Activated T-helper 17 cell treated with anti-CD3 and anti-CD28 coated beads, Interleukin-2, amount 50 U/mL, for 72 hours (primary cell): ENCODE data around the gene CLSTN3. TPM values are rescaled to one million over a fixed set of nuclear protein-coding genes. Genes with fewer than 3 reads are reported as not detected.
"Not testable (repeated sequence)": the region's sequence is repeated elsewhere in the genome, so short reads cannot be mapped to it uniquely, and the experiment has no call there.

Experiments used
- ATAC-seq: fragments of 150-1000 bp; cut with Tn5 transposase; replicated peaks from 2 replicates; pipeline ENCODE4 v1.10.0; 2021; ENCODE audit warnings: mild to moderate bottlenecking, moderate library complexity
- H3K27ac Mint-ChIP-seq: one replicate; pipeline ENCODE4 v1.8.0; 2022; ENCODE audit warnings: mixed read lengths
- H3K27me3 Mint-ChIP-seq: one replicate; pipeline ENCODE4 v1.8.0; 2022; ENCODE audit warnings: mixed read lengths
- H3K36me3 Mint-ChIP-seq: one replicate; pipeline ENCODE4 v1.8.0; 2022; ENCODE audit warnings: low read depth, mild to moderate bottlenecking, mixed read lengths
- H3K4me1 Mint-ChIP-seq: one replicate; pipeline ENCODE4 v1.8.0; 2022; ENCODE audit warnings: mixed read lengths
- H3K4me3 Mint-ChIP-seq: one replicate; pipeline ENCODE4 v1.8.0; 2022; ENCODE audit warnings: mild to moderate bottlenecking, mixed read lengths
- H3K9me3 Mint-ChIP-seq: one replicate; pipeline ENCODE4 v1.8.0; 2022; ENCODE audit warnings: mixed read lengths
- total RNA-seq, 2 donors: library from RNA; stranded (reverse); gene quantifications; one replicate each; pipeline ENCODE4 v1.2.3, GENCODE V29; 2022

Gene CLSTN3
- total RNA-seq, 2 donors from 2014 or later: 51.8 to 61.9 TPM

DNA sequence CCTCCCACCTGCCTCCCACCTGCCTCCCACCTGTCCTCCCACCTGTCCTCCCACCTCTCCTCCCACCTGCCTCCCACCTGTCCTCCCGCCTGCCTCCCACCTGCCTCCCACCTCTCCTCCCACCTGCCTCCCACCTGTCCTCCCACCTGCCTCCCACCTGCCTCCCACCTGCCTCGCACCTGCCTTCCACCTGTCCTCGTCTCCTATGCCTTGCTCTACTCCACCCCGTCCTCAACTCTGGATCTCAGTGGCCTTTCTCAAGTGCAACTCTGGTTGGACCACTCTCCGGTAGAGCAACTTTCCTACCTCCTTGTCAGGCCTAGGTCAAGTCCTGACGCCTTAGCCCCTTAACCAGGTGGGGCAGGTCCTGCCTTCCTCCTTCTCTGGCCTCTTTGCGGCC, 30.0 kb downstream of the CLSTN3 start:
- H3K36me3 Mint-ChIP-seq: peaks cover 13% of the 10 kb centered on the region
- H3K27me3 Mint-ChIP-seq: peaks cover 5% of the 10 kb centered on the region
- peaks cover 8% of the 10 kb centered on the region for H3K4me1 Mint-ChIP-seq
- H3K27ac Mint-ChIP-seq: peak overlapping the region; percentile 25
- no peak for ATAC-seq
- no peak overlapping the region for H3K4me3 Mint-ChIP-seq
- no peaks in the 10 kb centered on the region for H3K9me3 Mint-ChIP-seq

DNA sequence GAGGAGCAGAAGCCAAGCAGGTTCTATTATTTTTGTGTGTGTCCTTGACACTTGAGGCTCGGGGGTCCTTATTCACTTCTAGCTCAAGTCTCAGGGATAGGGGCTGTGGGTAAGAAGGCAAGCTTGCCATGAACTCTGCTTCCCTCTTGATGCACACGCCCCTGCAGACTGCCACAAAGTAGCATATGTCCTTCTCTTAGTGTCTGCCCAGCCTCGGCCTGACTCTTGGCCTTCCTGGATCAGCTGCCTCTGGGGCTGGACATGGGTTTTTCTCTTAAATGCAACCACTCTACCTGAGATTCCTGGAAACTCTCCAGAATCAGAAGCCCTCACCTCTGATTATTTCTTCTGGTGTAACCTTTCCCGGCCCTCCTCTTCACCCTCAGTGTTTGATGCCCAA, 31.2 kb downstream of the CLSTN3 start:
- Mint-ChIP-seq H3K27ac (no peak overlapping the region), H3K4me1 (peaks cover 8% of the 10 kb centered on the region), H3K27me3 (peaks cover 7% of the 10 kb centered on the region), H3K9me3 (no peaks in the 10 kb centered on the region), H3K36me3 (peaks cover 3% of the 10 kb centered on the region), H3K4me3 (no peak overlapping the region)
- no peak for ATAC-seq

DNA sequence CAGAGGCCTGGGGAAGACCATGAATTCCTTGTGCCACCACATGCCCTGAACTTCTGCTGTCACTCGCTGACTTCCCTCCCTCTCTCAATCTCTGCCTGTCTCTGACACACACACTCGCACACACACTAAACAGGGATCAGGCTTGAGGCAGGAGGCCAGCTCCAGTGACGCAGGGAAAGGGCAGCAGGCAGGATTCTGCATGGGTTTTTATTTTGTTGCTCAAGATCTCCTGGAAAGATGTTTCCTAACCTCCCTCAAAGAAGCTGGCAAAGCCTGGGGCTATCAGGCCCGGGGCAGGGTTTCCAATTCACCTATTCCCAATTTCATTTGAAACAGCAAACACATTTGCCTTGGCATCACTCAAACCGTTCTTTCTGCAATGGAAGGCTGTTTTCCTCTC, 31.6 kb downstream of the CLSTN3 start:
- H3K4me3 Mint-ChIP-seq: no peak overlapping the region
- no peak for ATAC-seq
- peaks cover 10% of the 10 kb centered on the region for H3K27me3 Mint-ChIP-seq
- peaks cover 8% of the 10 kb centered on the region for H3K4me1 Mint-ChIP-seq
- no peaks in the 10 kb centered on the region for H3K9me3 Mint-ChIP-seq
- H3K27ac Mint-ChIP-seq: no peak overlapping the region
- H3K36me3 Mint-ChIP-seq: no peaks in the 10 kb centered on the region

DNA sequence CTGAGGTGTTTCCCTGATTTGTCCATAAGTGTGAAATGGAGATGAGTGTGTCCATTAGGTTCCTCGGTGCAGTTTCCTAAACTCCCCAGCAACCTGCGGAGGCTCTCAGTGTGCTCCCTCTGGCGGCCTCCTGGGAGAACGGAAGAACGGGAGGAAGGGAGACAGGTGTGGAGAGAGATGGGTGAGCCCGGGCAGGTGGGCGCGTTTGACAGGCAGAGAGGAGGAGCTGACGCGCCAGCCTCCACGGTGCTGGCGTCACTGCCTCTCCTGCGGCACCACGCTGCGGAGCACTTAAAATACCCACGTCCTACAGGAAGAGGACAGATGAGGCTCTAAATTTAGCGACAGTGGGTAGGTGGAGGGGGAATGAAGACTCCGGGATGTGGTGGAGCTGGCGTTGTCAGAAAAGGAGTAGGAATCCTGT, 32.5 kb downstream of the CLSTN3 start:
- ATAC-seq: peak; percentile 42
- no peaks in the 10 kb centered on the region for H3K36me3 Mint-ChIP-seq
- peaks cover 14% of the 10 kb centered on the region for H3K27me3 Mint-ChIP-seq
- peak overlapping the region; percentile 40 for H3K4me3 Mint-ChIP-seq
- H3K4me1 Mint-ChIP-seq: peaks cover 8% of the 10 kb centered on the region
- H3K27ac Mint-ChIP-seq: peak overlapping the region; percentile 25
- H3K9me3 Mint-ChIP-seq: no peaks in the 10 kb centered on the region

DNA sequence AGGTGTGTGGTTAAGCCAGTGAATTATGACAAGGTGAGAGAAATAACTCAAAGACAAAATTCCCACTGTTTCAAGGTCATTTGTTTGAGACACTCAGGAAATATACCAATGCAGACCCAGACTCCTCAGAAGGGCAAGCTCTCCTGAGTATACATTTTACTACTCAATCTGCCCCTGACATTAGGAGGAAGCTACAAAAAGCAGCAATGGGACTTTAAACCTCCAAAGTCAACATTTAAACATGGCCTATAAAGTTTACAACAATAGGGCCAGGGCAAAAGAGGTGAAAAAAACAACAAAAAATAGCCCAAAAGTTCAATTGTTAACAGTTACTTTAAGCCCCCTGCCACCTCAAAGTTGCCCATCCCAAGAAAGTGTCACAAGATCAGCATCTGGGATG, 39.8 kb downstream of the CLSTN3 start:
- ATAC-seq: no peak
- no peak overlapping the region for H3K4me3 Mint-ChIP-seq
- H3K4me1 Mint-ChIP-seq: no peaks in the 10 kb centered on the region
- peaks cover 30% of the 10 kb centered on the region for H3K27me3 Mint-ChIP-seq
- H3K36me3 Mint-ChIP-seq: no peaks in the 10 kb centered on the region
- peaks cover 14% of the 10 kb centered on the region for H3K9me3 Mint-ChIP-seq
- no peak overlapping the region for H3K27ac Mint-ChIP-seq

DNA sequence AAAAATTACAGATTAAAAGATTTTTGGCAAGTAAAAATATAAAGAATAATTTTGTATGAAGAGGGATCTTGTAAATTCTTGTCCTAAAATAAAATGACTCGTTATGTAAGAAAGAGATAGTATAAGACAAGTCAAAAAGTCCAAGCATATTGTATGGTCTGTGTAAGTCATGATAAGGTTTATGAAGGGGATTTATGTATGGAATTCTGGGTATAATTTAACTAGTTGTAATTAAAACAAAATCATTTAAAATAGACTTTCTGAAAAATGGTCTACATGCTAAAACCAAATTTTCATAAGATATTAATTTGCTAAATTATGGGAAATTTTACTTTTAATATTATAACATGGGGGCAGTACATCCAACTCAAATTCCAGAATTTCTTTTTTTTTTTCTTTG, 41.7 kb downstream of the CLSTN3 start:
- no peaks in the 10 kb centered on the region for H3K36me3 Mint-ChIP-seq
- peaks cover 14% of the 10 kb centered on the region for H3K9me3 Mint-ChIP-seq
- H3K27me3 Mint-ChIP-seq: peaks cover 34% of the 10 kb centered on the region
- ATAC-seq: no peak
- H3K27ac Mint-ChIP-seq: no peak overlapping the region
- H3K4me1 Mint-ChIP-seq: no peaks in the 10 kb centered on the region
- H3K4me3 Mint-ChIP-seq: no peak overlapping the region

DNA sequence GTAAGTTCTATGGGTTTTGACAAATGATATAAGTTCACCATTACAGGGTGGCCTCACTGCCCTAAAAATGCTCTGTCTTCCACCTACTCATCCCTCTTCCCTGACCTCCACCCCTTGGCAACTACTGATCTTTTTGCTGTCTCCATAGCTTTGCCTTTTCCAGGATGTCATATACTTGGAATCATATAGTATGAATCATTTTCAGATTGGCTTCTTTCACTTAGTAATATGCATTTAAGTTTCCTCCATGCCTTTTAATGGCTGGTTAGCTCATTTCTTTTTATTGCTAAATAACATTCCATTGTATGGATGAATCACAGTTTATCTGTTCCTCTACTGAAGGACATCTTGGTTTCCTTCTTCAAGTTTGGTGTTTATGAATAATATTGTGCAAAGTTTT, 45.3 kb downstream of the CLSTN3 start:
- no peak overlapping the region for H3K27ac Mint-ChIP-seq
- no peak for ATAC-seq
- peaks cover 8% of the 10 kb centered on the region for H3K9me3 Mint-ChIP-seq
- no peak overlapping the region for H3K4me3 Mint-ChIP-seq
- peaks cover 38% of the 10 kb centered on the region for H3K27me3 Mint-ChIP-seq
- H3K36me3 Mint-ChIP-seq: no peaks in the 10 kb centered on the region
- H3K4me1 Mint-ChIP-seq: no peaks in the 10 kb centered on the region

DNA sequence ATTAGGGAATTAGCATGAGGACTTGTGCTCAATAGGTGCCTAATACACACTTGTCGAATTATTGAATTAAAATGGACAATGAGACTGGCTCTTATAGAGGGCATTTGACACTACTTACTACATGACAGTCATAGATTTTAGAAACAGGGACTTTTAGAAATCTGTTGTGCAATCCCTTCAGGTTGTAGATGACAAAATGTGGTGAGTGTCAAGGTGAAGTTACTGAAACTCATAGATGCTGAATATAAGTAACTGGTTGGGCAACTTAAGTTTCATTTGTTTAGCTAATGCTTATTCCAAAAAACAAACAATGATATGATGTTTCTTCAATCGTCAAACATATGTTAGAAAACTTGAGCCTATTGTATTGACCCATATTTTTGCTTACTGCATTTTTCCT, 46.4 kb downstream of the CLSTN3 start:
- Mint-ChIP-seq H3K27me3 (peaks cover 39% of the 10 kb centered on the region), H3K36me3 (no peaks in the 10 kb centered on the region)

DNA sequence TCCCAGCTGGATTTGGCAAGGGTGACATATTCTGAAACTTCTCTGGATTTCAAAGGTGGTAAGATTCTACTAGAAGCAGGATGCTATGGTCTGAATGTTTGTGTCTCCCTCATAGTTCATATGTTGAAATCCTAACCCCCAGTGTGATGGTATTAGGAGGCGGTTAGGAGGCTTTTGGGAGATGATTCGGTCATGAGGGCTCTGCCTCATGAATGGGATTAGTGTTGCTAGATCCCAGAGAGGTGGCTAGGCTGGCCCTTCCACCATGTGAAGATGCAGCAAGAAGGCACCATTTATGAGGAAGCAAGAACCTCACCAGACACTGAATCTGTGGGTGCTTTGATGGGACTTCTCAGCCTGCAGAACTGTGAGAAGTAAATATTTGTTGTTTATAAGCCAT, 48.3 kb downstream of the CLSTN3 start:
- no peaks in the 10 kb centered on the region for H3K4me1 Mint-ChIP-seq
- H3K9me3 Mint-ChIP-seq: no peaks in the 10 kb centered on the region
- H3K27me3 Mint-ChIP-seq: peaks cover 40% of the 10 kb centered on the region
- H3K36me3 Mint-ChIP-seq: no peaks in the 10 kb centered on the region
- no peak overlapping the region for H3K27ac Mint-ChIP-seq
- H3K4me3 Mint-ChIP-seq: no peak overlapping the region
- ATAC-seq: no peak

More for the DNA sequence above, 46.4 kb downstream of the CLSTN3 start:
- H3K4me3 Mint-ChIP-seq: no peak overlapping the region
- H3K27ac Mint-ChIP-seq: no peak overlapping the region
- no peak for ATAC-seq
- H3K9me3 Mint-ChIP-seq: peaks cover 5% of the 10 kb centered on the region
- no peaks in the 10 kb centered on the region for H3K4me1 Mint-ChIP-seq

DNA sequence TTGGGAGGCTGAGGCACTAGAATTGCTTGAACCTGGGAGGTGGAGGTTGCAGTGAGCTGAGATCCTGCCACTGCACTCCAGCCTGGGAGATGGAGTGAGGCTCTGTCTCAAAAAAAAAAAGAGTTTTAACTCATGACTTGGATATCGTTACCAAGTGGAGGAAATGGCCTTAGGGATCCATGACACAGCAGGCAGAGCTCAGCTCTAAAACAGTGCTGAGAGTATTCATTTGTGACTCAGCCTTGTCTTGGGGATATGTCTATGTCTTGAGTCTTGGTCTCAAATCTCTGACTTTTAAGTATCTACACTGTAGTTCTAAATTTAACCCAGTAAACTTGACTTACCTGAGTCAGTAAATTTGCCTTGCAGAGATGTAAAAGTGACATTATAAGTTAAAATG, 50.5 kb downstream of the CLSTN3 start:
- no peak overlapping the region for H3K27ac Mint-ChIP-seq
- no peaks in the 10 kb centered on the region for H3K9me3 Mint-ChIP-seq
- H3K4me3 Mint-ChIP-seq: no peak overlapping the region
- no peak for ATAC-seq
- no peaks in the 10 kb centered on the region for H3K36me3 Mint-ChIP-seq
- peaks cover 28% of the 10 kb centered on the region for H3K27me3 Mint-ChIP-seq
- H3K4me1 Mint-ChIP-seq: no peaks in the 10 kb centered on the region

DNA sequence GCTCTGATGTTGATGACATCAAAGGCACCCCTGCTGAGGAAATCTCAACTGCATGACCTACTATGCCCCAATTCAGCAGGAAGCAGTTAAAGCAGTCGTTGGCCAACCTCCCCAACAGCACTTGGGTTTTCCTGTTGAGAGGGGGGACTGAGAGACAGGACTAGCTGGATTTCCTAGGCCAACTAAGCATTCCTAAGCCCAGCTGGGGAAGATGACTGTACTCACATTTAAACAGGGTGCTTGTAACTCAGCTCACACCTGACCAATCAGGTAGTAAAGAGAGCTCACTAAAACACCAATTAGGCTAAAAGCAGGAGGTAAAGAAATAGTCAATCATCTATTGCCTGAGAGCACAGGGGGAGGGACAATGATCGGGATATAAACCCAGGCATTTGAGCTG, 55.9 kb downstream of the CLSTN3 start:
- ATAC-seq, H3K9me3 Mint-ChIP-seq, H3K36me3 Mint-ChIP-seq, H3K4me1 Mint-ChIP-seq, H3K27ac Mint-ChIP-seq, H3K4me3 Mint-ChIP-seq, H3K27me3 Mint-ChIP-seq: not testable (repeated sequence)

DNA sequence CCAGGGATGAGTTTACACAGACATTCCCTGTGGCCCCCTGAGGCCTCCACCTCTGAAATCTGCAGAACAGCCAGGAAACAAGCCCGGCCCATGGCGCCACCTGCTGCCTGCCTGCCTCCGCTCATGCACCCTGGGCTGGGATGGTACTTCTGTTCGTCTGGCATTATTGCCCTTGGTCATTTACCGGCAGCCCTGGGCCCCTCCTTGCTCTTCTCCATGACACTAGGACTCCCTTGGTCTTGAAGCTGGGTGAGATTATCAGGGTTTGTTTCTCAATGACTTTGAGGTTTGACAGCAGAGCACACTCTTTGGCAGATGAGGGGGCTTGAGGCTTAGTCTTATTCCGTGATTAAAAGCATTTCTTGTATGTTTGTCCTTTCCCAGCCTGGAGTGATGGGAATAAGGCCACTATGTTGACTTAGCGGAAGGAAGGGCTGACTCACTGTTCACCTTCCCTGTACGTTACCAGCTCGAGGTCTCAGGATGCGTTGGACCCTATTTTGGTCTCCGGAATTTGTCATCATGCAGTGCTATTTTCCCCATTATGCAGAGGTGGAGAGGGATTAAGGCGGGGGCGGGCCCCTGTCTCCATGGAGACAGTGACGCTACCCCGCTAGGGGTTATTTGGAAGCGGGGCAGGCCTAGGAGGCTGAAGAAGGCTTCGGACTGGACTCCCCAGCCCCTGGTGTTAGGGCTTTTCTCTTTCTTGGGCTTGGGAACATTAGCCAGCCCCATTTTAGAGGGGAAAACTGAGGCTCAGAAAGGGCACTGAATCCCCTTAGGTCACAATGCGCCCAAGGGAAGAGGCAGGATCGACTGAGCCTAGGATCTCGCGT, 58.6 kb downstream of the CLSTN3 start:
- Mint-ChIP-seq H3K27me3 (no peaks in the 10 kb centered on the region), H3K4me3 (peak overlapping the region; percentile 88), H3K36me3 (peaks cover 26% of the 10 kb centered on the region), H3K27ac (peak overlapping the region; percentile 93), H3K9me3 (no peaks in the 10 kb centered on the region), H3K4me1 (peaks cover 19% of the 10 kb centered on the region)
- peak; percentile 73 for ATAC-seq

DNA sequence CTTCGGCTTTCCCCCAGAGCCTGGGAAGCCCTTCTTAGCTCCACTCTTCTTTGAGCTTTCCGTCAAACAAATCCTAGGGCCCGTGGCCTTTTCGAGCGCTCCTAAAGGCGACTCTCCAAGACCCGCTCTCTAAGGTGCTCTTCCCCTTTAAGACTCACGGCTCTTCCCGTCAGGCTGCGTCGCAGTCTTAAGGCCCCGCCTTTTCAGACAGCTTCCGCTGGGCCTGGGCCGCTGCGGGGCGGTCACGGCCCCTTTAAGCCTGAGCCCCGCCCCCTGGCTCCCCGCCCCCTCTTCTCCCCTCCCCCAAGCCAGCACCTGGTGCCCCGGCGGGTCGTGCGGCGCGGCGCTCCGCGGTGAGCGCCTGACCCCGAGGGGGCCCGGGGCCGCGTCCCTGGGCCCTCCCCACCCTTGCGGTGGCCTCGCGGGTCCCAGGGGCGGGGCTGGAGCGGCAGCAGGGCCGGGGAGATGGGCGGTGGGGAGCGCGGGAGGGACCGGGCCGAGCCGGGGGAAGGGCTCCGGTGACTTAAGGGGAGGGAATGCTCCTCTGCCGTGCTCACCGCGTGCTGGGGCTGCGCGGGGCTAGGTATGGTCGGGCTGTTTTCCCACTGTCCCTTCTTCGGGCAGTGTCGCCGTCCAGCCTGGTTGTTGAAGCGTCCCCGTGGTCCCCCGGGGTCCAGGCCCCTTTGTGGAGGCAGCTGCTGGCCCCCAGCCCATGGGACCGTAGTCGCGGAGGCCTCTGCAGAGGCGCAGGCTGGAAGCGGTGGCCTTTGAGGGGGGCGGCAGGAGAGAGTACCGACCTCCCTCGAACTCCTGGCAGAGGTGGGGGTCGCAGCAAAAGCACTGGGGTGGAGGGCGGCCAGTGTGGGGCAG, 59.5 kb downstream of the CLSTN3 start, which contains the start of gene PEX5:
TSS of gene PEX5 (plus strand) at position 289 of the 870 bp plus-strand sequence. CDS start 692 bp downstream, outside the sequence.
- peak within 1 kb of the TSS; percentile 93 for H3K27ac Mint-ChIP-seq
- H3K9me3 Mint-ChIP-seq: no peaks in the 10 kb centered on the region
- H3K4me1 Mint-ChIP-seq: peaks cover 21% of the 10 kb centered on the region
- peak; percentile 95 for ATAC-seq
- H3K27me3 Mint-ChIP-seq: no peaks in the 10 kb centered on the region
- peaks cover 33% of the 10 kb centered on the region for H3K36me3 Mint-ChIP-seq
- peak within 1 kb of the TSS; percentile 88 for H3K4me3 Mint-ChIP-seq

DNA sequence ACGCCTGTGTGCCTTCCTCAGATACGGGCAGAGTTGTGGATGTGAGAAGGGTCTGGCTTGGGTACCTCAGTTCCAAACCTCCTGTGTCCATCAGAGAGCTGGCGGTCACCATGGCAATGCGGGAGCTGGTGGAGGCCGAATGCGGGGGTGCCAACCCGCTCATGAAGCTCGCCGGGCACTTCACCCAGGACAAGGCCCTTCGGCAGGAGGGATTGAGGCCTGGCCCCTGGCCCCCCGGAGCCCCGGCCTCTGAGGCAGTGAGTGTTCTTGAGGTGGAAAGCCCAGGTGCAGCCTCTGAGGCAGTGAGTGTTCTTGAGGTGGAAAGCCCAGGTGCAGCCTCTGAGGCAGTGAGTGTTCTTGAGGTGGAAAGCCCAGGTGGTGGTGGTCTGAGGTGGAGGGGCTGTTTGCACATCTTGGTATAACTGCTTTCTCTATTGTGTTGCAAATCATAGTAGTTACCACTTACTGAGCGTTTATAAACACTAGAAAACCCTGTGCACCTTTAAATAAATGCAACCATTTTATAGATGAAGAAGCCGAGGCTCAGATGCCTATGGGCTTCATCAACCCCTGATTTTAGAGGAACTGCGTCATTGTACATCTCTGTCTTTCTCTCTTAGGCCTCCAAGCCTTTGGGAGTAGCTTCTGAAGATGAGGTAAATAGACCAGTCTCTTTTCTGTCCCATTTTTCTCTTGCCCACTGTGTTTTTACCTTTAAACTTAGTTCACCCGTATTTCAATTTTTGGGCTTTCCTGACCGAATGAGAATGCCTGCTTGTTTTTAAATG, 60.3 kb downstream of the CLSTN3 start:
- Mint-ChIP-seq H3K4me3 (peak overlapping the region; percentile 88), H3K4me1 (peaks cover 25% of the 10 kb centered on the region), H3K36me3 (peaks cover 41% of the 10 kb centered on the region), H3K9me3 (no peaks in the 10 kb centered on the region), H3K27ac (peak overlapping the region; percentile 13), H3K27me3 (no peaks in the 10 kb centered on the region)
- ATAC-seq: no peak
